Choroid plexus epithelial cell (primary cell): ENCODE data around the gene WDR18.

Experiments used
- DNase-seq: peaks from one replicate; pipeline ENCODE4 v3.0.0-alpha.2; 2010; ENCODE audit warnings: low read depth
- H3K4me3 ChIP-seq: 2 replicates; pipeline ENCODE4 v1.5.1; 2011; ENCODE audit warnings: low read depth, mild to moderate bottlenecking, control low read depth, low read length, moderate library complexity
- TF ChIP-seq, protein P1 (sequence below): conservative IDR thresholded peaks from 2 replicates; pipeline ENCODE4 v1.5.1; 2011; ENCODE audit warnings: low read depth, mild to moderate bottlenecking, control low read depth, inconsistent platforms, low read length, moderate library complexity

WDR18 gene

DNA sequence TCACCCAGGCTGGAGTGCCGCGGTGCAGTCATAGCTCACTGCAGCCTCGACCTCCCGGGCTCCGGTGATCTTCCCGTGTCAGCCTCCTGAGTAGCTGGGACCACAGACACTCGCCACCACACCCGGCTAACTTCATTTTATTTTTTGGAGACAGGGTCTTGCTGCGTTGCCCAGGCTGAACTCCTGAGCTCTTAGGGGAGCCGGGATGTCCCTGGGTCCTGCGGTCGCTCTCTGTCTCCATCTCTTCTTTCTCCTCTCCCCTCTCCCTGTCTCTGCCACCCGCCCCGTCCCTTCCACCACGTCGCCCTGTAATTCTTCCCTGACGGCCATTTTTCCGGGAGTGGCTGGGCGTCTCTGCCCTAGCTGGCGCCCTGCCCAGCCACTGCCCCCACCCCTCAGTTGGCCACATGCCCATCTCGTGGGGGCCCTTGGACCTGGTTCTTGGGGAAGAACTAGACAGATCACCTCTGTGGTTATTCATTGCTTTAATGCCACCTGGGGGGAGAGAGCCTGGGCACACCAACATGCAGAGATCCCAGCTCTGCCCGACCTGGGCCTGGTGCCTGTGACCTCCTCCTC lies 39.4 kb upstream of the WDR18 start:
- TF ChIP-seq, protein P1, sequence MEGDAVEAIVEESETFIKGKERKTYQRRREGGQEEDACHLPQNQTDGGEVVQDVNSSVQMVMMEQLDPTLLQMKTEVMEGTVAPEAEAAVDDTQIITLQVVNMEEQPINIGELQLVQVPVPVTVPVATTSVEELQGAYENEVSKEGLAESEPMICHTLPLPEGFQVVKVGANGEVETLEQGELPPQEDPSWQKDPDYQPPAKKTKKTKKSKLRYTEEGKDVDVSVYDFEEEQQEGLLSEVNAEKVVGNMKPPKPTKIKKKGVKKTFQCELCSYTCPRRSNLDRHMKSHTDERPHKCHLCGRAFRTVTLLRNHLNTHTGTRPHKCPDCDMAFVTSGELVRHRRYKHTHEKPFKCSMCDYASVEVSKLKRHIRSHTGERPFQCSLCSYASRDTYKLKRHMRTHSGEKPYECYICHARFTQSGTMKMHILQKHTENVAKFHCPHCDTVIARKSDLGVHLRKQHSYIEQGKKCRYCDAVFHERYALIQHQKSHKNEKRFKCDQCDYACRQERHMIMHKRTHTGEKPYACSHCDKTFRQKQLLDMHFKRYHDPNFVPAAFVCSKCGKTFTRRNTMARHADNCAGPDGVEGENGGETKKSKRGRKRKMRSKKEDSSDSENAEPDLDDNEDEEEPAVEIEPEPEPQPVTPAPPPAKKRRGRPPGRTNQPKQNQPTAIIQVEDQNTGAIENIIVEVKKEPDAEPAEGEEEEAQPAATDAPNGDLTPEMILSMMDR, result no peak
- no peak for DNase-seq
- no peak overlapping the region for H3K4me3 ChIP-seq

DNA sequence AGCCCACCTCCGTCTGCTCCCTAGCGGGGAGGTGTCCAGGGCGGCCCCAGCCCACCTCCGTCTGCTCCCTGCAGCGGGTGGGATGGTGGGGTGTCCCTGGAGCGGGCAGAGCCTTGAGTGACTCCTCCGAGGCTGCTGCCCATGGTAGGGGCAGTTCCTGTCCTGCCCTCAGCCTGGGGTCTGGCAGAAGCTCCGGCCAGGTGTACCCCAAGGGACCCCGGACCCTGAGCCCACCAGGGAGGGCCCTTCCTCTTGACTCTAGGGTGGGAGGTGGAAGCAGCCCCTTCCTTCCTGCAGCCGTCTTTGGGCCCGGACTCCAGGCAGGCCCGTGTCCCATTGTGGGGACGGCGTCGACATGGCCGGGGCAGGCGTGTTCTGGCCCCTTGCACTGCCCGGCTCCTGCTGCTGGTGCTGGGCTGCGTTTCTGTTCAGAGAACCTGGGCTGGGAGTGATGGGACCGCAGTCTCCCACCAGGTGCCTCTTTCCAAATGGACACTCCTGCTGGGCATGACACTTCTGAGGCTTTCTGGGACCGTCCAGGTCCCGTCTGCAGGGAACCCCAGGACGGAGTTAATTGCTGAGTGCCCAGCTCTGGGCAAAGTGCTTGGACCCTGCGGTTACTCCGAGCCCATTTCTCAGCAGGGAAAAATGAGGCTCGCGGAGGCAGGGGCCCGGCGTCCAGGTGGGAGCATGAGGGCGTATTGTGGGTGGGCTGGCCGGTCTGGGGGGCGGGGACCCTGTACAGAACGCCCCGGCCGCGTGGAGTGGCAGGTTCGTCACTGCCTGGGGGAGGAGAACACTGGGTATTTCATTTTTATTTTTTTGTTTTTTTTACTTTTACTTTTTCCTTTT lies 38.5 kb upstream of the WDR18 start:
- TF ChIP-seq, protein P1, result no peak
- no peak for DNase-seq
- no peak overlapping the region for H3K4me3 ChIP-seq

DNA sequence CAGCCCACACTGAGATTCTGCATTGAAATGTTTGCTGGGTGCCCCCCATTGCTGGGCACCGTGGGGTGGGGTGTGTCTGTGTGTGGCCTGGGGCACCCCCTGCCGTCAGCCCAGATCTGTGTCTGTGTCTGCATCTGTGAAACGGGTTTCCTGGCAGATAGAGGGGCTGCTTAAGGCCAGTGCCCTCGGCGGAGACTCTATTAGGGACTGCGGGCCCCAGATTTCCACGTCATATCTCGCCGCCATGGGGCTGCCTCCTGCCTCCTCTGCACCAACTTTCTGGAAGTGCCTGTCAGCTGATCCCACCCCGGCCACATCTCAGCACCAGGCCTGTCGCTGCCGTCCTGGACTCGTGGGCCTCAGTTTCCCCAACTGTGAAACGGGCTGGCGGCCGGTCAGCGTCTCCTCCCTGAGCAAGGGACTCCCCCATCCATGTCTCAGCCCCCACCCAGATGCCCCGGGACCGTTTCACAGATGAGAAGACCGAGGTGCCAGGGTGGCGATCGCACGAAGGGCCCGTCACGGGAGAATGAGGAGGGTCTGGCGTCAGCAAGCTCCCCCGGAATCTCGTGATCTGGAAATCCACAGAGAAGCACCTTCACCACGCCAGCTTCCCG lies 36.9 kb upstream of the WDR18 start:
- no peak for DNase-seq
- H3K4me3 ChIP-seq, result no peak overlapping the region
- TF ChIP-seq, protein P1, result no peak

DNA sequence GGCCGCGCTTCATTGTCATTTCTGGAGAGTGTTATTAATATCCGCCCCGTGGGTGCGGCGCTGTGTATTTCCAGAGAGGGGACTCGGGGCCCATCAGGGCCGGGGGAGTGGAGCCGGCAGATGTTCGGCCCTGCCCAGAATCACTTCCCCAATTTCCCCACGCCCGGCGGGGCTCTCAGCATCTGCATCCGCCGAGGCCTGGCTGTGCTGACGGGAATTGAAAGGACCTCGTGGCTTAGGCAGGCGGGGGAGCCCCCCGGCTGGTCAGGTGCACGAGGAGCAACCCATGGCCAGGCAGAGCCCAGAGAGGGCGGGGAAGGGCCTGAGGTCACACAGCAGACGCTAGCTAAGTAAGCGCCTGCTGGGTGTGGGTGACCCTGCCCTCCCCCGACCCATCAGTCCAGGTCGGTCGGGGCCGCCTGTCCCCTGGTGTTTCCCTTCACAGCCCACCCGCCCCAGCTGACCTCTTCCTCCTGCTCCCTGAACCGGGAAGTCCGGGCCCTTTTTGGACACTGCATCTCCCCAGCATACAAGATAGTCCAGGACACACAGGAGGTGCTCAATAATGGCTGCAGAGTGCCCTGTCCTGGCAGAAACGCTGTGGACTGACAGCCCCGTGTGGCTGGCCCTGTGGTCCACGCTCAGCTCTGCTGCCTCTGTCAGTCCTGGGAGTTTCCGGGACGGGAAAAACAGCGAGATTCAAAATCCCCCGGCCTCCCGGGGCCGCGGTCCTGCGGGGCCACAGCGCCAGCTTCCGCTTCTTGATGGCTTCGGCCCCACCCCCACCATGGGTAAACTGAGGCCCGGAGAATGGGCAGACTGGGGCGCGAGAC lies 36.2 kb upstream of the WDR18 start:
- no peak overlapping the region for H3K4me3 ChIP-seq
- TF ChIP-seq, protein P1, result no peak
- DNase-seq, result no peak

DNA sequence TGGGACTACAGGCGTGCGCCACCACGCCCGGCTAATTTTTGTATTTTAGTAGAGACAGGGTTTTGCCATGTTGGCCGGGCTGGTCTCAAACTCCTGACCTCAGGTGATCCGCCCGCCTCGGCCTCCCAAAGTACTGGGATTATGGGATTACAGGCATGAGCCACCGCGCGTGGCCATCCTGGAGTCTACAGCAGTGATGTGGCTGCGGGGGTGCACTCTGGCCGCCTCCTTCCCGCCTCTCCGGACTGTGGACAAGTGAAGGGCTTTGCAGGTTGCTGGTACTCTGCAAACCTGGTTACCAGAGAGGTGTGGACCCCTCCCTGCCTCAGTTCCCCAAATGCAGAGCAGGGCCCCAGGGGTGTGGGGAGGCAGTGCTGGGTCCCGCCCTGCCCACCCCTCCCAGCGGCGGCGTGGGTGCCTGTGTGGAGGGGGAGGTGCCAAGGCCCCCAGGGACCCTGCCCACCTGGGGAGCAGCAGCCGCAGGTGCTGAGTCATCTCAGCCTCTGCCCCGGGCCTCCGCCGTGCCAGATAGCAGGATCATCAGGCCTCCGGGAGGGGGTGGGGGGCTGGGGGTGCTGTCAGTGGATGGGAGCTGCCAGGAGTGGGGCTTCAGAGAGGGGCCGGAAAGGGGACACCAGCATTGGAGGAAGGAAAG lies 35.2 kb upstream of the WDR18 start:
- peak; percentile 28 for DNase-seq

More for the DNA sequence above, 35.2 kb upstream of the WDR18 start:
- TF ChIP-seq, protein P1, result no peak
- no peak overlapping the region for H3K4me3 ChIP-seq
